CD1c-positive myeloid dendritic cell (primary cell): Measurements from ENCODE around the gene MCCC1.
"Not testable (repeated sequence)": the region's sequence is repeated elsewhere in the genome, so short reads cannot be mapped to it uniquely, and the experiment has no call there.

Experiments used
- DNase-seq: peaks from one replicate; pipeline ENCODE4 v3.0.0-alpha.2; 2016; ENCODE audit errors: extremely low spot score

The MCCC1 gene

GRCh38 chr3:183099026-183099837 lies at the start of gene MCCC1:
TSS of gene MCCC1 (minus strand) at chr3:183099496. CDS start at chr3:183099440, 56 bp downstream.
- peak; percentile 99 for DNase-seq

- DNase-seq: no peak
Measured at GRCh38 chr3:183148056-183148455, 48.8 kb upstream of the MCCC1 start.

DNA sequence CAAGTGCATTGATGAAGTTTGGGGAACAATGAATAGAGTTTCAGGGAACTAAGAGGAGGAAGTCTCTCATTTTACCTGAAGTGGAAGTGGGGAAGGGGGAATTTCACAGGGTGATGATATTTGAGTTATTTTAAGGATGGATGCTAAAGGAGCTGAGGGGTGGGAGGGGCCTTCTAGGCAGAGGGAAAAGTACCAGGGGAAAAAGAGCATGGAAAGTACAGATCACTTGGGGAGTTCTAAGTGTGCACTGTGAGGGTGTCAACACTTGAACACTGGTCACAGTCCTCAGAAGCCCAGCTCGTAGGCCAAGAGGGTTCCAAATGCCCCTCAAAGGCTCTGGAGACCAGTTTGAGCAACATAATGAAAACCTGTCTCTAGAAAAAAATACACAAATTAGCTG lies 45.1 kb upstream of the MCCC1 start:
- DNase-seq: no peak

DNA sequence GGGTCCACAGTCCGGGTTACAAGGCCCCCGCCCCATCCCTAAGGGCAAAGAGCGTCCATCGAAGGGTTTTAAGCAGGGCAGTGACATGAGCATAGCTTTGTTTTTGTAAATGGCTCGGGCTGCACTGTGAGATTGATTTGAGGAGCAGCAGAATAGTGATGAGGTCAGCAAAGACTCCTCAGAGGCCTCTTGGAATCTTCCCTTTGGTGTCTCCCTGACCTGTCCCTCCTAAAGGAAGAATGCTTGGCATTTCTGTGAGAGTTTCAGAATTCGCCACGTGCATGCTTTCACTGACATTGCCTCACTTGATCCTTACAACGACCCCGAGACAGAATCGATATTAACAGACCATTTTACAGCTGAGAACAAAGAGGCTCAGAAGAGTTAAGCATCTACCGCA lies 42.9 kb upstream of the MCCC1 start:
- DNase-seq: no peak

DNA sequence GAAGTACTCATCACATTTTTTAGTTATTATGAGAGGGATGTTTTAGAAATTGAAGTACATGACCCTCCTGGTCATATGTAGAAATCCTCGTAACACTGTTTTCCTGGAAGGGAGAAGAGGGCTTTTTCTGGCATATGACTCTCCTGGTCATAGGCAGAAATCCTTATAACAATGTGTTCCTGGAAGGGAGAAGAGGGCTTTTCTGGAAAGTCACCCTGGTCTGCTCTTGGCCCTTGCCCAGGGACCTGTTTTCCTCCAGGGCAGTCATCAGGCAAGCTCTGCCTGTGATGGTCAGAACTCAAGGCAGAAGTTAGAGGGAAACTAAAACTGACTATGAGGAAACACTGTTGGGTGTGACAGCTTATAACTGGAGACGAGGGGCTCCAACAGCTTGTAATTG lies 35.5 kb upstream of the MCCC1 start:
- DNase-seq: no peak

DNA sequence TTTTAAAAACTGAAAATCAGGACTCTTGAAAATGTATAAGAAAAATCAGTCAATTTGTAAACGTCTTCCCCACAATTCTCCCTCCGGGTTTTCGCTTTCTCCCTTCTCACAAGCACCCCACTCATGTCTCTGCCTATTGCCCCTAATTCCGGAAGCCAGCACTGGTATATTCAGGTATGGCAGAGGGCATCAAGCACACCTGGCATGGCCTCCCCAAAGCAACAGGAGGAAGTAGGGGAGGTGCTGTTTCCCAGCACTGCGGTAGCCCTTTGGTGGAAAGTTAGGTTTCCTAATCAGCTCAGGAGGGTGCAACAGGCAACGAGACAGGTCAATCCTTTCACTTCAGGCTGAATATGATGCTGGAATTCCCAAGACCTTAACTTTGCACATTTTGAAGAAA lies 33.1 kb upstream of the MCCC1 start:
- DNase-seq: no peak

DNA sequence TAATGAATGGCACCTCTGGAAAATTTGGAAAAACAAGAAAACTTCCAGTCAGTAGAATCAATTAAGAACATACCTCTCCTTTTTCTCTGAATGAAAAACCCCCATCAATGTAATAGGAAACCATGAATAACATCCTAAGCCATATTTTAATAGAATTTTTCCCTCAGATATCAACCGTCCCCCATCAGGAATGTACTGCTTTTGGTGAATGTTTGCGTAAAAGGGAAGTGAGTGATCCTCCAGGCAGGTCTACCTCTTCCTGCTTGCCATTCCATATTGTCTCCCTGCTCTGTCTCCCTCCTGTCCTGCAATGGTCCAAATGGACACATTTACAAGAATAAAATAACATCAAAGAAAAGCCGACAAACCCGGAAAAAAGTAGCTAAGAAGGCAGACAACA lies 32.4 kb upstream of the MCCC1 start:
- no peak for DNase-seq

DNA sequence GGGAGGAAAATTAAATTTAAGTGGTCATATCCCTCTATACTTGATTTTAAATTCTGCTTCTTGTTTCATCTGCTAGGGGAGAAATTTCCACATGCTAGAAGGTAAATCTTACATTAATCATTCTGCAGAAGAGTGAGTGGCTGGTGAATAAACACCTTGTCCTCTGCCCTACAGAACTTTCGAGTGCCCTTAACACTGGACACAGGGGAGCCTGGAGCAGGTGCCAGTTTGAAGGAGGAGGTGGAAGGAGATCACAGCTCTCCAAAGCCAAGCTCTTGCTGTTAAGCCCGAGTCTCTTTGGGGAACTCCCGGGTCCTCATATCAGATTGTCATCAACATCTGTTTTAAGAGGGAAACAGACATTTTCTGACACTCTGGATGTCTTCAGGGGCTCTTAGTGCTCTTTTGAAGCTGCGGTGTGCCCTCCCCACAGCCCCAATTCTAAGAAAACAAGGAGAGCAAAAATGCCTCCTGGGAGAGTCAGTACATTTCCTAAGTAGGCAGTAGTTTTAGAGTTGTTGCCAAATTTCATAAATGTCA lies 32.0 kb upstream of the MCCC1 start:
- no peak for DNase-seq

DNA sequence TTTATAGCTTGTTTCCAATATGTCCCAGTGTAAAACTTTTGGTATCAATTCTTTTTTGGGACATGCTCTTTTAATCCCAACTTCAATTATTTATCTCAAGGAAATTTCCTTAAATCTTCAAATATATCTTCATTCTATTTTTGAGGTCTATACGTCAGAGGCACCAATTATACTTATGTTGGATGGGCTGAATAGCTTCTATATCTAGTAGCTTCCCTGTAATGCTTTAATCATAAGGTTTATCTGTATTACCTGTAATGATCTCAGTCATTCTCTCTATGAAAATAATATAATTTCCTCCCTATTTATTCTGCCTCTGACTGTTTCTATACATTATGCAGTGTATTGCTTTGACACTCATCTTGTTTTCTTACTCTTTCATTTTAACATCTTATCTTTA lies 29.9 kb upstream of the MCCC1 start:
- DNase-seq: no peak

- DNase-seq: no peak
Measured at GRCh38 chr3:183128709-183129108, 29.4 kb upstream of the MCCC1 start.

GRCh38 chr3:183123891-183124290 lies 24.6 kb upstream of the MCCC1 start:
- DNase-seq: no peak

- peak; percentile 79 for DNase-seq
Measured at GRCh38 chr3:183122257-183122932, 23.1 kb upstream of the MCCC1 start.

DNA sequence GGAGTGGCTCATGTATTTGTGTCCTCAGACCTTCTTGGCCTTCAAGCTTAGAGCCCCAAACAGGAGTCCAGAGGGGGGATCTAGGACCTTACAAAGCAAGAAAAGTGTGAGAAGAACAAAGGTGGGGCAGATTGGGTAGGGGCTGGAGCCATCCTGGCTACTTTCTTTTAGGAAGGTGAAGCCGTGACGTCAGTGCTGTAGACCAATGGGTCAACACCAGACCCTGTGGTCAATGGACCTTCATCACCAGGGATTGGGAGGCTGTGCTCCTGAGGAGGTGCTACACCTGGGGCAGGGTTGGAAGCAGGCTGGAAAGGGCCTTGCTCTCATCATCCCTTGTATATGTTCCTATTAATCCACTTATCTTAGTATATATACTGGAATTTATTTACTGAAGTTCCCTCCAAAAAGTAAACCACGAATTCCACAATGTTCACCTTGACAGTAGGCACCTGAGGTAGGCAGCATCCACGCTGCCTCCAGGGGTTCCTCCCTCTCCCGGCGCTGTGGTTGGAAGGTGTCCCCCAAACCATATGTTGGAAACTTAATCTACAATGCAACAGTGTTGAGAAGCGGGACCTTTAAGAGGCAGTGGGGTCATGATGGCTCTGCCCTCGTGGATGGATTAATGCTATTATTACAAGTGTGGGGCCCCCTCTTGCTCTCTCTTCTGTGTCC lies 21.4 kb upstream of the MCCC1 start:
- no peak for DNase-seq

DNA sequence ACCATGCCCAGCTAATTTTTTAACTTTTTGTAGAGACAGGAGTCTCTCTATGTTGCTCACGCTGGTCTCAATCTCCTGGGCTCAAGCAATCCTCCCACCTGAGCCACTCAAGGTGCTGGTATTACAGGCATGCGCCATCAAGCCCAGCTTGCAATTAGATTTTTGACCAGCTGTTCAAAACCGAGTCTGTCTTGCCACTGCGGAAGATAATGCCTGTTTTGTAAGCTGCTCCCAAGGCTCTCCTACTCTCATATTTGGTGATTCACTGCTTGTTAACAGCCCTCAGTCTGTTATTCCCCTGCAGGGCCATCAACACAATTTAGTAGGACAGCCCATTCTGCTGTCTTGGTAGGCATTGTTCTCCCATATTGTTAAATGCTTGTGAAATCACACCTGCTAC lies 17.8 kb upstream of the MCCC1 start:
- DNase-seq: no peak

DNA sequence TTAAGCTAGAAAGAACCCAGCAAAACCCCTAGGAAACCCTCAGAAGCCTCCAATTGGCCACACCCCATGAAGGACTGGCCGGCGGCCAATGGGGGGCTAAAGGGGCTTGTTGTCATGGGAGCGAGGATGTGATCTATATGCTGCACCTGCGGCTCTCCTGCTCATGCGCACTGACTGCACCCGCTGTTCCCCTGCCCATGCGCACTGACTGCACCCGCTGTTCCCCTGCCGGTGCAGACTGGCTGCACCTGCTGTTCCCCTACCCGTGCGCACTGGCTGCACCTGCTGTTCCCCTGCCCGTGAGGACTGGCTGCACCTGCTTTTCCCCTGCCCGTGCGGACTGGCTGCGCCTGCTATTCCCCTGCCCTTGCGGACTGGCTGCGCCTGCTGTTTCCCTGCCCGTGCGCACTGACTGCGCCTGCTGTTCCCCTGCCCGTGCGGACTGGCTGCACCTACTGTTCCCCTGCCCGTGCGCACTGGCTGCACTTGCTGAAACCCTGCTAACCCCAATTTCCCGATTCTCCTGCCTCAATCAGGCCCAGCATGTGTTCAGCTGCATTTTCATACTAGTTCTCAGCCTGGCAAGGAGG lies 16.8 kb upstream of the MCCC1 start:
- DNase-seq: peak; percentile 40

DNA sequence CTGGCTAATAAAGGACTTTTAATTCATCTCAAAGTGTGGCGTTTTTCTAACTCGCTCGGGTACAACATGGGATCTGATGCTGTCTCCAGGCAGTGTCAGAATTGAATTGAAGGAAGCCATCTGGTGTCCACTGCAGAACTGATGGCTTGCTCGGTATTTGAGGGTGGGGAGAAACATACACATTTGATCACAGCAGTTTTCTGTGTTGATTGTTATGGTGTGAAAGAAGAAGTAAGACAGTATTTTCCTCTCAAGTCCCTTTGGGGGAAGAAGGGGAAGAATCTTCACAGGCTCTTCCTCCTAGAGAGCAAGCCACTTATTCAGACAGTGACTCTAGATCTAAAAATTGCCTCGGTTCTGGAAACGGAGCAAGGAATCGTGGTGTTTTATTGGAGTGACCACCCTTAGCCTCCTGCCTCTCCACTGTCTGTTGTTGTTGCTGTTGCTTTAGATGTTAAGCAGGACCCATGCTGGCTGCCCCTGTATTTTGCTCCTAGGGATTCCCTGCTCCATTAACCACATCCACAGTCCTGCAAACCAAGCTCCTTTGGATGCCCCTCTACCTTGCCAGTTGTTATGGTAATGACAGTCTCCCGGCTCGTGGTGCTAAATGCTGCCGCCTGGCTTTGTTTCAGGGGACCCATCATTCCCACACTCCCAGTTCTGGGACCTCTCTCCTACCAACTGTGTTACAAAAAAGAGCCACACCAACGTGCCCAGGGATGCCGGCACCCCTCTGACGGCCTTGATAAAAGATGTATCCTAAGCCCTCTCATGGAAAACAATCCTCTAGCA lies 15.3 kb upstream of the MCCC1 start:
- DNase-seq: peak; percentile 34

GRCh38 chr3:183109847-183110246 lies 10.6 kb upstream of the MCCC1 start:
- not testable (repeated sequence) for DNase-seq

GRCh38 chr3:183108470-183108869 lies 9.2 kb upstream of the MCCC1 start:
- no peak for DNase-seq

- DNase-seq: peak; percentile 67
Measured at GRCh38 chr3:183108001-183108449, 8.7 kb upstream of the MCCC1 start.

DNA sequence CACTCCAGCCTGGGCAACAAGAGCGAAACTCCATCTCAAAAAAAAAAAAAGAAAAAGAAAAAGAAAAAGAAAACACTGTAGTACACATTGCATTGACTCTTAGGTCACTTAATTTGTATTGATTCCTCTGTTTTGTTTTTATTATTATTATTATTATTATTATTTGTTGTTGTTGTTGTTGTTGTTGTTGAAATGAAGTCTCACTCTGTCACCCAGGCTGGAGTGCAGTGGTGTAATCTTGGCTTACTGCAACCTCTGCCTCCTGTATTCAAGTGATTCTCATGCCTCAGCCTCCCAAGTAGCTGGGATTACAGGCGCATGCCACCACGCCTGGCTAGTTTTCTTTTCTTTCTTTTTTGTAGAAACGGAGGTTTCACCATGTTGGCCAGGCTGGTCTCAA lies 8.1 kb upstream of the MCCC1 start:
- not testable (repeated sequence) for DNase-seq

DNA sequence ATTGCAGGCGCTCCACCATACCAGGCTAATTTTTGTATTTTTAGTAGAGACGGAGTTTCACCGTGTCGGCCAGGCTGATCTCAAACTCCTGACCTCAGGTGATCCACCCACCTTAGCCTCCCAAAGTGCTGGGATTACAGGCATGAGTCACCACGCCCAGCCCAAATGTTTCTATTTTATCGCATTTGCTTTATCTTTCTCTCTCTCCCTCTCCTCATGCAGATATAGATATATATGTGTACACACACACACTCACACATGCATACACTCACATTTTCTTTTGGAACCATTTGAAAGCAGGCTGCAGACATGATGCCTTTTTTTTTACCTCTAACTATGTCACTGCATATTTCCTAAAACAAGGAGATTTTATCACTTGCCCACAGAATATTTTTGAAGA lies 7.3 kb upstream of the MCCC1 start:
- no peak for DNase-seq
